GM12878 (cell line): Measurements from ENCODE around the gene DLG2. TPM values are rescaled to one million over a fixed set of nuclear protein-coding genes. Genes with fewer than 3 reads are reported as not detected.

Source experiments
- ATAC-seq: fragments of 200-7000 bp; cut with Tn5 transposase; 3 replicates; pipeline ENCODE4 v1.9.1; 2020; ENCODE audit warnings: mild to moderate bottlenecking, moderate library complexity
- BruUV-seq: library from RNA; stranded (reverse); fragments of 400-500 nt; replicated peaks from 2 replicates; lab custom pipeline; 2021; lab: Mats Ljungman, UMichigan
- CTCF ChIA-PET: fragments of 300-600 bp; sonication (Branson Sonifier 250); formaldehyde crosslinking; extraction: SDS; loops from one replicate; lab custom pipeline; 2021; ENCODE audit warnings: inconsistent platforms; lab: Yijun Ruan, JAX
- POLR2A ChIA-PET: fragments of 350-600 bp; formaldehyde crosslinking; extraction: SDS; loops from one replicate; lab custom pipeline; 2021; ENCODE audit warnings: inconsistent platforms; lab: Charles Lee
- RAD21 ChIA-PET: fragments of 300-600 bp; sonication (Branson Sonifier 250); formaldehyde crosslinking; loops from one replicate; lab custom pipeline; 2023; ENCODE audit warnings: antibody characterized with exemption; ENCODE audit not compliant: unreplicated experiment; lab: Charles Lee
- SMC1A ChIA-PET: fragments of 300-600 bp; sonication (Branson Sonifier 250); formaldehyde crosslinking; loops from one replicate; lab custom pipeline; 2023; ENCODE audit not compliant: unreplicated experiment, uncharacterized antibody; lab: Charles Lee
- DNase-seq: peaks from one replicate; pipeline ENCODE4 v3.0.0-alpha.2; 2011; ENCODE audit warnings: low read depth, low spot score
- FAIRE-seq: peaks from 3 replicates; lab custom pipeline; 2011; peaks lifted over from hg19 to GRCh38; lab: Jason Lieb, UNC
- H2AFZ ChIP-seq: 2 replicates; pipeline ENCODE4 v1.6.0; 2011; ENCODE audit warnings: low read depth, low read length, control low read depth; ENCODE audit not compliant: control insufficient read depth
- H3K27ac ChIP-seq: 2 replicates; pipeline ENCODE4 v1.5.1; 2011; ENCODE audit warnings: control low read depth; ENCODE audit not compliant: control insufficient read depth, insufficient read depth
- H3K27me3 ChIP-seq, 2 experiments: replicated peaks in 1 of 2; 2 replicates each; pipeline versions ENCODE4 v1.6.0 to v1.6.1; 2011; ENCODE audit warnings: low read length in 1 of 2; ENCODE audit not compliant: control insufficient read depth in 2 of 2, insufficient read depth in 2 of 2
- H3K36me3 ChIP-seq, 2 experiments: 2 replicates each; pipeline ENCODE4 v1.5.1; 2011; ENCODE audit warnings: low read length in 1 of 2; ENCODE audit not compliant: control insufficient read depth in 2 of 2, insufficient read depth in 2 of 2
- H3K4me1 ChIP-seq: 2 replicates; pipeline ENCODE4 v1.6.1; 2011; ENCODE audit warnings: mild to moderate bottlenecking, low read length, moderate library complexity, mixed read lengths; ENCODE audit not compliant: control insufficient read depth, insufficient read depth
- H3K4me2 ChIP-seq: 2 replicates; pipeline ENCODE4 v1.6.0; 2011; ENCODE audit warnings: control low read depth; ENCODE audit not compliant: control insufficient read depth, insufficient read depth
- H3K4me3 ChIP-seq: fragments of 200-600 bp; sonication (generic); 2 replicates; pipeline ENCODE4 v1.5.1; 2016
- H3K79me2 ChIP-seq: 2 replicates; pipeline ENCODE4 v1.6.0; 2011; ENCODE audit warnings: low read length; ENCODE audit not compliant: control insufficient read depth, insufficient read depth
- H3K9ac ChIP-seq: 2 replicates; pipeline ENCODE4 v1.8.0; 2011; ENCODE audit warnings: low read length, control low read depth, mixed read lengths; ENCODE audit not compliant: control insufficient read depth, insufficient read depth
- H3K9me3 ChIP-seq: replicated peaks from 3 replicates; pipeline ENCODE4 v1.5.1; 2011; ENCODE audit warnings: mild to moderate bottlenecking, low read length; ENCODE audit not compliant: control insufficient read depth, insufficient read depth
- H4K20me1 ChIP-seq: 2 replicates; pipeline ENCODE4 v1.6.0; 2011; ENCODE audit not compliant: control insufficient read depth, insufficient read depth
- CBX3 ChIP-seq: fragments of 200-600 bp; sonication (generic); IDR thresholded peaks from 2 replicates; pipeline ENCODE4 v1.6.1; 2016; ENCODE audit warnings: low read depth, borderline replicate concordance
- CHD1 ChIP-seq: IDR thresholded peaks from 2 replicates; pipeline ENCODE4 v1.6.1; 2012; ENCODE audit warnings: low read depth, low read length, improper control_type of control experiment
- DPF2 ChIP-seq: fragments of 450-650 bp; IDR thresholded peaks from 2 replicates; pipeline ENCODE4 v1.6.1; 2017; ENCODE audit warnings: mild to moderate bottlenecking
- EP300 ChIP-seq, 2 experiments: fragments of 150-350 bp in 1 of 2; IDR thresholded peaks; 2 replicates each; pipeline ENCODE4 v1.6.1; 2011 to 2012; ENCODE audit warnings: low read depth in 2 of 2, low read length in 2 of 2, borderline replicate concordance in 1 of 2, improper control_type of control experiment in 1 of 2, inconsistent platforms in 1 of 2; ENCODE audit not compliant: control insufficient read depth in 1 of 2
- FOXM1 ChIP-seq: IDR thresholded peaks from 2 replicates; pipeline ENCODE4 v1.6.1; 2012; ENCODE audit warnings: low read depth, mild to moderate bottlenecking, inconsistent platforms, low read length, moderate library complexity
- JUNB ChIP-seq: IDR thresholded peaks from 2 replicates; pipeline ENCODE4 v1.6.1; 2016; ENCODE audit warnings: antibody characterized with exemption, mild to moderate bottlenecking
- MEF2A ChIP-seq: IDR thresholded peaks from 2 replicates; pipeline ENCODE4 v1.6.1; 2011; ENCODE audit warnings: low read depth, mild to moderate bottlenecking, low read length, moderate library complexity; ENCODE audit not compliant: insufficient read depth
- MTA2 ChIP-seq: fragments of 450-650 bp; IDR thresholded peaks from 2 replicates; pipeline ENCODE4 v1.6.1; 2016; ENCODE audit warnings: low read depth, mild to moderate bottlenecking, moderate library complexity
- NR2F1 ChIP-seq: fragments of 450-650 bp; conservative IDR thresholded peaks from 2 replicates; pipeline ENCODE4 v1.6.1; 2017; ENCODE audit warnings: mild to moderate bottlenecking
- PAX8 ChIP-seq: fragments of 450-650 bp; IDR thresholded peaks from 2 replicates; pipeline ENCODE4 v1.6.1; 2017; ENCODE audit warnings: mild to moderate bottlenecking, moderate library complexity
- POLR2A ChIP-seq: IDR thresholded peaks from 2 replicates; pipeline ENCODE4 v1.6.1; 2011; ENCODE audit warnings: low read depth, mild to moderate bottlenecking, low read length
- RBBP5 ChIP-seq: fragments of 200-600 bp; sonication (generic); conservative IDR thresholded peaks from 2 replicates; pipeline ENCODE4 v1.6.1; 2016
- SMAD1 ChIP-seq: fragments of 450-650 bp; IDR thresholded peaks from 2 replicates; pipeline ENCODE4 v1.6.1; 2018; ENCODE audit warnings: mild to moderate bottlenecking, low read depth; ENCODE audit not compliant: partially characterized antibody
- SMAD5 ChIP-seq: IDR thresholded peaks from 2 replicates; pipeline ENCODE4 v1.6.1; 2016; ENCODE audit warnings: antibody characterized with exemption, low read depth
- SREBF1 ChIP-seq: IDR thresholded peaks from 2 replicates; pipeline ENCODE4 v1.6.1; 2012; ENCODE audit warnings: mild to moderate bottlenecking, low read length
- ZBED1 ChIP-seq: IDR thresholded peaks from 2 replicates; pipeline ENCODE4 v1.6.1; 2016; ENCODE audit warnings: borderline replicate concordance
- ZNF592 ChIP-seq: fragments of 450-650 bp; IDR thresholded peaks from 2 replicates; pipeline ENCODE4 v1.6.1; 2017; ENCODE audit warnings: mild to moderate bottlenecking, moderate library complexity
- WGBS: methylation state at CpG from one replicate; pipeline ENCODE4 v1.1.6; 2016; ENCODE audit warnings: low lambda C conversion rate; ENCODE audit not compliant: insufficient replicate concordance, insufficient coverage; ENCODE audit errors: missing lambda C conversion rate; 5-methylcytosine and 5-hydroxymethylcytosine counted together
- in situ Hi-C: fragments of 300-500 bp; cut with MboI; formaldehyde crosslinking; loops from 9 replicates; pipeline ENCODE4 v1.14.3; 2018; ENCODE audit warnings: mixed read lengths
- intact Hi-C: fragments of 100-400 bp; cut with micrococcal nuclease; formaldehyde crosslinking; loops from one replicate; pipeline ENCODE4 v1.14.2; 2022; ENCODE audit not compliant: unreplicated experiment
- polyA plus RNA-seq, 11 experiments: library from polyadenylated mRNA; depleted of rRNA in 4 of 11; unstranded in 6 of 11; stranded (reverse) in 5 of 11; fragments of >200 nt; fragmentation: Nextera tagmentation in 4 of 11; fragmentation: Illumina TruSeq in 1 of 11; extraction: Ambion mirVana in 4 of 11; extraction: Trizol in 1 of 11; gene quantifications; 1 replicate in 1 of 11; 2 replicates in 10 of 11; pipeline versions ENCODE4 v1.2.1 to v1.2.3, GENCODE V29; 2011 to 2016; ENCODE audit warnings: inconsistent platforms in 2 of 11, missing spikeins in 2 of 11, low read depth in 1 of 11
- total RNA-seq, 4 experiments: library from RNA; depleted of rRNA in 3 of 4; stranded (reverse); fragments of >200 nt in 3 of 4; fragmentation: Illumina TruSeq in 1 of 4; extraction: Trizol in 1 of 4; gene quantifications; 2 replicates each; pipeline versions ENCODE4 v1.2.1 to v1.2.3, GENCODE V29; 2013 to 2021
- TF ChIP-seq, protein P1 (sequence below): fragments of 450-650 bp; conservative IDR thresholded peaks from 2 replicates; pipeline ENCODE4 v1.6.1; 2017; ENCODE audit warnings: mild to moderate bottlenecking, moderate library complexity
- TF ChIP-seq, protein P2 (sequence below): fragments of 450-650 bp; IDR thresholded peaks from 2 replicates; pipeline ENCODE4 v1.6.1; 2018; ENCODE audit warnings: borderline replicate concordance, mild to moderate bottlenecking; ENCODE audit not compliant: partially characterized antibody

DLG2 gene
- total and polyA plus RNA-seq, 10 of the 15 experiments (the other 5 are each of a cell fraction or from before 2014, with no cell fraction given) = 0.09 to 0.98 (median 0.35) TPM

DNA sequence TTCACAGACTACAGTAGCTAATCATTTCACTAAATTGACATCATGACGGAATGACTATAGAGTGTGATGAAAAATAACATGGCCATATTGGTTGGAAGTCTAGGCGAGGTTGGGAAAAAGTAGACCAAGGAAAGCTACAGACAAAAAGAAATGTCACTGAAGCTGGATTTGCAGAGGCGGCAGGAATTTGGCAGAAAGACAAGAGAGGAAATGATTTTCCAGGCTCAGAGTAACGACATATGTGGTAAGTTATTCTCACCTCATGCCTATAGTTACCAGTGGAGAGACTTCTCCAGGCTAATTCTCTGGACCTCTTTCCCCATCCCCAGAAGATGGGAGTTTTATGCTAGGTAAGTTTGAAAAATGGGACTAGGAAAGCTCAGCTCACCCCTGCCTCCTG lies 1335.1 kb downstream of the DLG2 start:
- Histone ChIP-seq H3K4me3 (no peak overlapping the region), H2AFZ (no peak overlapping the region), H3K36me3 (no peaks in the 10 kb centered on the region), H3K4me1 (peaks cover 15% of the 10 kb centered on the region), H3K9ac (no peak overlapping the region), H3K9me3 (no peaks in the 10 kb centered on the region), H4K20me1 (no peaks in the 10 kb centered on the region), H3K79me2 (no peaks in the 10 kb centered on the region), H3K27me3 (no peaks in the 10 kb centered on the region), H3K27ac (no peak overlapping the region), H3K4me2 (no peak overlapping the region)
- ChIA-PET POLR2A (no interaction called here), CTCF (interaction anchor here (1.5 to 1.9 kb wide), 2 partner anchors 9 to 12 kb away, joined by 3 to 4 read pairs; no protein-coding TSS in a partner anchor), RAD21 (no interaction called here), SMC1A (interaction anchor here (0.9 to 2.4 kb wide), 6 partner anchors 11 to 61 kb away, joined by 3 to 6 read pairs (median 4); no protein-coding TSS in a partner anchor)
- DNase-seq = no peak
- no TSS peak for BruUV-seq
- no peak for ATAC-seq
- intact Hi-C loops = no loop called here
- FAIRE-seq = no peak
- in situ Hi-C loops = no loop called here
- WGBS = 84% methylated on average over 4 of the region's 4 CpGs
- TF ChIP-seq CBX3 = no peak
- no peak for TF ChIP-seq MEF2A
- no peak for TF ChIP-seq EP300 (IDR thresholded peaks at IDR 0.05; ENCODE audit: borderline replicate concordance in 1 of 2, control insufficient read depth in 1 of 2, low read depth in 2 of 2, low read length in 2 of 2)
- TF ChIP-seq NR2F1 = no peak
- TF ChIP-seq SREBF1 = no peak
- no peak for TF ChIP-seq DPF2
- TF ChIP-seq CHD1 = no peak
- no peak for TF ChIP-seq FOXM1
- TF ChIP-seq POLR2A = no peak
- TF ChIP-seq, protein P1, sequence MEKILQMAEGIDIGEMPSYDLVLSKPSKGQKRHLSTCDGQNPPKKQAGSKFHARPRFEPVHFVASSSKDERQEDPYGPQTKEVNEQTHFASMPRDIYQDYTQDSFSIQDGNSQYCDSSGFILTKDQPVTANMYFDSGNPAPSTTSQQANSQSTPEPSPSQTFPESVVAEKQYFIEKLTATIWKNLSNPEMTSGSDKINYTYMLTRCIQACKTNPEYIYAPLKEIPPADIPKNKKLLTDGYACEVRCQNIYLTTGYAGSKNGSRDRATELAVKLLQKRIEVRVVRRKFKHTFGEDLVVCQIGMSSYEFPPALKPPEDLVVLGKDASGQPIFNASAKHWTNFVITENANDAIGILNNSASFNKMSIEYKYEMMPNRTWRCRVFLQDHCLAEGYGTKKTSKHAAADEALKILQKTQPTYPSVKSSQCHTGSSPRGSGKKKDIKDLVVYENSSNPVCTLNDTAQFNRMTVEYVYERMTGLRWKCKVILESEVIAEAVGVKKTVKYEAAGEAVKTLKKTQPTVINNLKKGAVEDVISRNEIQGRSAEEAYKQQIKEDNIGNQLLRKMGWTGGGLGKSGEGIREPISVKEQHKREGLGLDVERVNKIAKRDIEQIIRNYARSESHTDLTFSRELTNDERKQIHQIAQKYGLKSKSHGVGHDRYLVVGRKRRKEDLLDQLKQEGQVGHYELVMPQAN = no peak
- TF ChIP-seq SMAD1 = no peak
- no peak for TF ChIP-seq PAX8
- no peak for TF ChIP-seq ZNF592
- TF ChIP-seq SMAD5 = no peak
- TF ChIP-seq RBBP5 = no peak
- TF ChIP-seq JUNB = no peak
- TF ChIP-seq MTA2 = no peak
- TF ChIP-seq, protein P2, sequence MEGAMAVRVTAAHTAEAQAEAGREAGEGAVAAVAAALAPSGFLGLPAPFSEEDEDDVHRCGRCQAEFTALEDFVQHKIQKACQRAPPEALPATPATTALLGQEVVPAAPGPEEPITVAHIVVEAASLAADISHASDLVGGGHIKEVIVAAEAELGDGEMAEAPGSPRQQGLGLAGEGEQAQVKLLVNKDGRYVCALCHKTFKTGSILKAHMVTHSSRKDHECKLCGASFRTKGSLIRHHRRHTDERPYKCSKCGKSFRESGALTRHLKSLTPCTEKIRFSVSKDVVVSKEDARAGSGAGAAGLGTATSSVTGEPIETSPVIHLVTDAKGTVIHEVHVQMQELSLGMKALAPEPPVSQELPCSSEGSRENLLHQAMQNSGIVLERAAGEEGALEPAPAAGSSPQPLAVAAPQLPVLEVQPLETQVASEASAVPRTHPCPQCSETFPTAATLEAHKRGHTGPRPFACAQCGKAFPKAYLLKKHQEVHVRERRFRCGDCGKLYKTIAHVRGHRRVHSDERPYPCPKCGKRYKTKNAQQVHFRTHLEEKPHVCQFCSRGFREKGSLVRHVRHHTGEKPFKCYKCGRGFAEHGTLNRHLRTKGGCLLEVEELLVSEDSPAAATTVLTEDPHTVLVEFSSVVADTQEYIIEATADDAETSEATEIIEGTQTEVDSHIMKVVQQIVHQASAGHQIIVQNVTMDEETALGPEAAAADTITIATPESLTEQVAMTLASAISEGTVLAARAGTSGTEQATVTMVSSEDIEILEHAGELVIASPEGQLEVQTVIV = no peak
- no peak for TF ChIP-seq ZBED1
